HG03039 (cell line): ENCODE measurements around the gene RBM15B.
A peak's percentile ranks its signal among the peaks of the same experiment; 100 is the strongest.
"Not testable (repeated sequence)": the region's sequence is repeated elsewhere in the genome, so short reads cannot be mapped to it uniquely, and the experiment has no call there.

ENCODE experiments used
- ATAC-seq: cut with Tn5 transposase; IDR thresholded peaks from one replicate; pipeline ENCODE4 v1.9.1; 2021; ENCODE audit warnings: mild to moderate bottlenecking, moderate library complexity; ENCODE audit not compliant: unreplicated experiment

Gene RBM15B

GRCh38 chr3:51391075-51391565, at the start of gene RBM15B:
RBM15B (plus strand) TSS chr3:51391285; CDS start chr3:51391400, 115 bp downstream.
- ATAC-seq = peak; percentile 85

- ATAC-seq = no peak
Observed at GRCh38 chr3:51343918-51344687, 47.0 kb upstream of the RBM15B start.

- no peak for ATAC-seq
Observed at GRCh38 chr3:51350751-51351150, 40.3 kb upstream of the RBM15B start.

GRCh38 chr3:51353131-51353530, 38.0 kb upstream of the RBM15B start:
- no peak for ATAC-seq

GRCh38 chr3:51353691-51354090, 37.4 kb upstream of the RBM15B start:
- ATAC-seq = no peak

- ATAC-seq = no peak
Observed at GRCh38 chr3:51354172-51354571, 36.9 kb upstream of the RBM15B start.

- ATAC-seq = no peak
Observed at GRCh38 chr3:51354731-51355615, 36.1 kb upstream of the RBM15B start.

- no peak for ATAC-seq
Observed at GRCh38 chr3:51355891-51356578, 35.0 kb upstream of the RBM15B start.

GRCh38 chr3:51357856-51358255, 33.2 kb upstream of the RBM15B start:
- no peak for ATAC-seq

GRCh38 chr3:51358981-51359380, 32.1 kb upstream of the RBM15B start:
- no peak for ATAC-seq

GRCh38 chr3:51360806-51361205, 30.3 kb upstream of the RBM15B start:
- ATAC-seq = no peak

- no peak for ATAC-seq
Observed at GRCh38 chr3:51361746-51362145, 29.3 kb upstream of the RBM15B start.

- no peak for ATAC-seq
Observed at GRCh38 chr3:51362476-51362875, 28.6 kb upstream of the RBM15B start.

- not testable (repeated sequence) for ATAC-seq
Observed at GRCh38 chr3:51368276-51368675, 22.8 kb upstream of the RBM15B start.

- ATAC-seq = no peak
Observed at GRCh38 chr3:51371943-51372557, 19.0 kb upstream of the RBM15B start.

GRCh38 chr3:51373658-51374421, 17.2 kb upstream of the RBM15B start:
- no peak for ATAC-seq

GRCh38 chr3:51374456-51374855, 16.6 kb upstream of the RBM15B start:
- ATAC-seq = no peak

GRCh38 chr3:51375136-51375535, 15.9 kb upstream of the RBM15B start:
- ATAC-seq = no peak

- ATAC-seq = no peak
Observed at GRCh38 chr3:51375571-51375970, 15.5 kb upstream of the RBM15B start.

- no peak for ATAC-seq
Observed at GRCh38 chr3:51378065-51378464, 13.0 kb upstream of the RBM15B start.
